B cell (primary cell): ENCODE data around the gene P3R3URF. TPM values are rescaled to one million over a fixed set of nuclear protein-coding genes. Genes with fewer than 3 reads are reported as not detected.

ENCODE experiments used
- ATAC-seq: fragments of 200-7000 bp; cut with Tn5 transposase; one replicate; pipeline ENCODE4 v1.10.0; 2021; ENCODE audit warnings: low read depth, mild to moderate bottlenecking, moderate number of reproducible peaks, moderate library complexity
- CTCF ChIA-PET: fragments of 350-600 bp; sonication (Branson Sonifier 250); formaldehyde crosslinking; loops from one replicate; lab custom pipeline; 2021; ENCODE audit warnings: antibody characterized with exemption, inconsistent platforms; lab: Charles Lee
- POLR2A ChIA-PET: fragments of 350-600 bp; sonication (Branson Sonifier 250); formaldehyde crosslinking; loops from one replicate; lab custom pipeline; 2021; ENCODE audit warnings: antibody characterized with exemption; lab: Charles Lee
- DNase-seq: peaks from one replicate; pipeline ENCODE4 v3.0.0; 2013
- H2AFZ ChIP-seq: 2 replicates; pipeline ENCODE4 v1.6.1; 2012; ENCODE audit warnings: mild to moderate bottlenecking, low read depth, low read length; ENCODE audit not compliant: insufficient read depth, poor library complexity, severe bottlenecking
- H3K27ac ChIP-seq, 2 donors: 1 replicate in 1 of 2; 2 replicates in 1 of 2; pipeline ENCODE4 v1.5.1; 2012 to 2013; ENCODE audit warnings: low read length in 2 of 2, mild to moderate bottlenecking in 2 of 2, moderate library complexity in 1 of 2
- H3K27me3 ChIP-seq, 4 experiments: fragments of 200-600 bp in 1 of 4; sonication (generic) in 1 of 4; replicated peaks in 1 of 4; 1 replicate in 2 of 4; 2 replicates in 2 of 4; pipeline versions ENCODE4 v1.6.1 to v1.7.0; 2013 to 2016; ENCODE audit warnings: low read length in 3 of 4, mild to moderate bottlenecking in 2 of 4, mixed read lengths in 1 of 4, moderate library complexity in 1 of 4; ENCODE audit not compliant: insufficient read depth in 4 of 4, control insufficient read depth in 3 of 4; ENCODE audit errors: control extremely low read depth in 1 of 4
- H3K36me3 ChIP-seq, 2 experiments: replicated peaks in 1 of 2; 1 replicate in 1 of 2; 2 replicates in 1 of 2; pipeline versions ENCODE4 v1.6.1 to v1.7.1; 2013; ENCODE audit warnings: low read length in 1 of 2; ENCODE audit not compliant: insufficient read depth in 2 of 2, control insufficient read depth in 1 of 2; ENCODE audit errors: control extremely low read depth in 1 of 2, extremely low read depth in 1 of 2
- H3K4me1 ChIP-seq, 2 donors: fragments of 200-600 bp in 1 of 2; sonication (generic) in 1 of 2; 1 replicate in 1 of 2; 2 replicates in 1 of 2; pipeline versions ENCODE4 v1.5.1 to v1.6.1; 2013 to 2017; ENCODE audit warnings: low read length in 2 of 2; ENCODE audit not compliant: control insufficient read depth in 2 of 2, insufficient read depth in 2 of 2
- H3K4me2 ChIP-seq: replicated peaks from 2 replicates; pipeline ENCODE3; 2012; ENCODE audit warnings: mild to moderate bottlenecking, low read depth, low read length; ENCODE audit not compliant: poor library complexity, severe bottlenecking
- H3K4me3 ChIP-seq, 5 experiments: fragments of 200-600 bp in 1 of 5; sonication (generic) in 1 of 5; 1 replicate in 3 of 5; 2 replicates in 2 of 5; pipeline versions ENCODE4 v1.5.1 to v1.7.0; 2011 to 2016; ENCODE audit warnings: low read length in 4 of 5, mild to moderate bottlenecking in 4 of 5, low read depth in 2 of 5, control low read depth in 1 of 5, moderate library complexity in 1 of 5; ENCODE audit not compliant: insufficient read depth in 1 of 5; ENCODE audit errors: control extremely low read depth in 1 of 5, extremely low read depth in 1 of 5
- H3K79me2 ChIP-seq: fragments of 200-600 bp; sonication (generic); one replicate; pipeline ENCODE4 v1.6.0; 2016; ENCODE audit warnings: low read length; ENCODE audit not compliant: control insufficient read depth, insufficient read depth
- H3K9ac ChIP-seq: fragments of 200-600 bp; sonication (generic); 2 replicates; pipeline ENCODE4 v1.6.1; 2017; ENCODE audit warnings: mild to moderate bottlenecking, low read length, moderate library complexity
- H3K9me3 ChIP-seq, 3 donors: one replicate each; pipeline versions ENCODE4 v1.6.1 to v1.7.1; 2013; ENCODE audit warnings: low read length in 2 of 3; ENCODE audit not compliant: control insufficient read depth in 2 of 3, insufficient read depth in 1 of 3; ENCODE audit errors: control extremely low read depth in 1 of 3
- H4K20me1 ChIP-seq: 2 replicates; pipeline ENCODE4 v1.6.0; 2012; ENCODE audit warnings: mild to moderate bottlenecking, low read length; ENCODE audit not compliant: insufficient read depth, control insufficient read depth, poor library complexity, severe bottlenecking
- H3K27ac Mint-ChIP-seq: one replicate; pipeline ENCODE4 v1.8.0; 2021; ENCODE audit warnings: mixed read lengths
- H3K27me3 Mint-ChIP-seq: one replicate; pipeline ENCODE4 v1.8.0; 2021; ENCODE audit warnings: mixed read lengths
- H3K4me1 Mint-ChIP-seq: one replicate; pipeline ENCODE4 v1.8.0; 2021; ENCODE audit warnings: mixed read lengths
- H3K4me3 Mint-ChIP-seq: one replicate; pipeline ENCODE4 v1.8.0; 2021; ENCODE audit warnings: mixed read lengths
- H3K9me3 Mint-ChIP-seq: one replicate; pipeline ENCODE4 v1.8.0; 2022; ENCODE audit warnings: mixed read lengths; ENCODE audit not compliant: insufficient read depth
- EZH2 ChIP-seq: IDR thresholded peaks from 2 replicates; pipeline ENCODE4 v1.6.1; 2012; ENCODE audit warnings: borderline replicate concordance, low read depth, mild to moderate bottlenecking, moderate library complexity, low read length; ENCODE audit not compliant: insufficient read depth, poor library complexity, severe bottlenecking
- WGBS: methylation state at CpG from one replicate; pipeline ENCODE4 v1.1.5; 2013; ENCODE audit warnings: missing lambda C conversion rate; ENCODE audit not compliant: insufficient coverage; 5-methylcytosine and 5-hydroxymethylcytosine counted together
- intact Hi-C: fragments of 100-400 bp; cut with micrococcal nuclease; formaldehyde crosslinking; loops from one replicate; pipeline ENCODE4 v1.10.0; 2022
- polyA plus RNA-seq: library from polyadenylated mRNA; depleted of rRNA; stranded (reverse); fragments of >200 nt; gene quantifications from 2 replicates; pipeline ENCODE4 v1.2.3, GENCODE V29; 2012
- total RNA-seq, 2 donors: library from RNA; stranded (reverse); fragments of 120-200 nt in 1 of 2; gene quantifications; 1 replicate in 1 of 2; 2 replicates in 1 of 2; pipeline versions ENCODE4 v1.2.3 to v1.2.4, GENCODE V29; 2013 to 2022
- TF ChIP-seq, protein P1 (sequence below): fragments of 200-600 bp; IDR thresholded peaks from one replicate; pipeline ENCODE4 v1.8.0; 2022; ENCODE audit warnings: antibody characterized with exemption, mild to moderate bottlenecking

The P3R3URF gene
- total and polyA plus RNA-seq, 2 donors (not counting 1 experiment from before 2014, with no cell fraction given) = not detected

DNA sequence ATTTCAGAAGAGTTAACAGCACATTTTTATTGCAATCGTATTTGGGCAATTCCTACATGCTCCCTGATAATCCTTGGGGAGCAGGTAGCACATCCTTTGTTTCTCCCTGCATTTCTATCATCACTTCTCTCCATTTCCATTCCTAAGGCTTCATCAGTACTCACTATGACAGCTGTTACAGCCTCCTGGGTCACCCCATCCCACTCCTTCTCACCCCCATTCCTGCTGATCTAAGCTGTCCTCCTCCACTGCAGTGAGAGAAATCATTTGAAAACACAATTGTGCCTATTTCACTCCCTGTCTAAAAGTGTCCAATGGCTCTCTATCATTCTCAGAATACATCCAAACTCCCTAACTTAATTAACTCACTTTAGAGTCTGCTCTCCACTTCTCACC is 18.4 kb downstream of the P3R3URF start:
- H2AFZ ChIP-seq = no peak overlapping the region
- H3K4me1 ChIP-seq = no peaks in the 10 kb centered on the region
- intact Hi-C loops = no loop called here
- H3K36me3 ChIP-seq = no peaks in the 10 kb centered on the region
- H3K27me3 ChIP-seq = peaks cover 0 to 3% (median 0%) of the 10 kb centered on the region in 4 experiments
- 67% methylated on average over 1 of the region's 1 CpG for WGBS
- peaks cover 4% of the 10 kb centered on the region for H3K27me3 Mint-ChIP-seq
- H3K9ac ChIP-seq = no peak overlapping the region
- H3K4me3 Mint-ChIP-seq = no peak overlapping the region
- DNase-seq (no peak), ATAC-seq (no peak)
- no peak overlapping the region for H3K27ac Mint-ChIP-seq
- CTCF ChIA-PET = interaction anchor here (0.9 to 1.2 kb wide), 2 partner anchors 9 to 24 kb away, joined by 3 to 4 read pairs; no protein-coding TSS in a partner anchor
- no peak for TF ChIP-seq EZH2
- TF ChIP-seq, protein P1, sequence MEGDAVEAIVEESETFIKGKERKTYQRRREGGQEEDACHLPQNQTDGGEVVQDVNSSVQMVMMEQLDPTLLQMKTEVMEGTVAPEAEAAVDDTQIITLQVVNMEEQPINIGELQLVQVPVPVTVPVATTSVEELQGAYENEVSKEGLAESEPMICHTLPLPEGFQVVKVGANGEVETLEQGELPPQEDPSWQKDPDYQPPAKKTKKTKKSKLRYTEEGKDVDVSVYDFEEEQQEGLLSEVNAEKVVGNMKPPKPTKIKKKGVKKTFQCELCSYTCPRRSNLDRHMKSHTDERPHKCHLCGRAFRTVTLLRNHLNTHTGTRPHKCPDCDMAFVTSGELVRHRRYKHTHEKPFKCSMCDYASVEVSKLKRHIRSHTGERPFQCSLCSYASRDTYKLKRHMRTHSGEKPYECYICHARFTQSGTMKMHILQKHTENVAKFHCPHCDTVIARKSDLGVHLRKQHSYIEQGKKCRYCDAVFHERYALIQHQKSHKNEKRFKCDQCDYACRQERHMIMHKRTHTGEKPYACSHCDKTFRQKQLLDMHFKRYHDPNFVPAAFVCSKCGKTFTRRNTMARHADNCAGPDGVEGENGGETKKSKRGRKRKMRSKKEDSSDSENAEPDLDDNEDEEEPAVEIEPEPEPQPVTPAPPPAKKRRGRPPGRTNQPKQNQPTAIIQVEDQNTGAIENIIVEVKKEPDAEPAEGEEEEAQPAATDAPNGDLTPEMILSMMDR = no peak
- H3K27ac ChIP-seq = no peak overlapping the region
- H4K20me1 ChIP-seq = no peaks in the 10 kb centered on the region
- no peaks in the 10 kb centered on the region for H3K9me3 Mint-ChIP-seq
- POLR2A ChIA-PET = no interaction called here
- no peaks in the 10 kb centered on the region for H3K4me1 Mint-ChIP-seq
- no peak overlapping the region for H3K4me3 ChIP-seq
- no peaks in the 10 kb centered on the region for H3K79me2 ChIP-seq
- H3K9me3 ChIP-seq = peaks cover 0 to 3% (median 0%) of the 10 kb centered on the region in 3 donors
- no peak overlapping the region for H3K4me2 ChIP-seq

DNA sequence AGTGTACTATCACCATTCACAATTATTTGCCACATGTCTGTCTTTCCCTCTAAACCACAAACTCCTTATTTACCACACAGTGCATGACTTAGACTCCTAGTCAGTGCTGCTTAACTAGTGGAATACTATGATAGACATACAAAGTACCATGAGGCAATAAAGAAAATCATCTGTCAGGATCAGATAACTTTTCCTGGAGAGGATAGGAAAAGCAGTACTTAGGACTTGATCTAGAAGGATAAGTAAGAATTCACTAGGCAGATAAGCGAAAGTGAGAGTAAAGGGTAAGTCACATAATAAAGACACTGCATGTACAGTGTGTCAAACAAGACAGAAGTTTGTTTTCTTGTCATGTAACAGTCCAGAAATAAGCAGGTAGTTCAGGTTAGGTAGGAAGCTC is 22.6 kb downstream of the P3R3URF start:
- no peaks in the 10 kb centered on the region for H3K79me2 ChIP-seq
- H3K36me3 ChIP-seq = no peaks in the 10 kb centered on the region
- no peaks in the 10 kb centered on the region for H3K27me3 Mint-ChIP-seq
- no peak overlapping the region for H3K27ac Mint-ChIP-seq
- no peak overlapping the region for H3K9ac ChIP-seq
- H4K20me1 ChIP-seq = no peaks in the 10 kb centered on the region
- CTCF ChIA-PET = no interaction called here
- TF ChIP-seq, protein P1 = no peak
- TF ChIP-seq EZH2 = no peak
- peaks cover 0 to 3% (median 0%) of the 10 kb centered on the region in 3 donors for H3K9me3 ChIP-seq
- H2AFZ ChIP-seq = no peak overlapping the region
- no peaks in the 10 kb centered on the region for H3K4me1 ChIP-seq
- H3K27ac ChIP-seq = no peak overlapping the region
- ATAC-seq = no peak
- WGBS = 100% methylated on average over 1 of the region's 1 CpG
- H3K27me3 ChIP-seq = no peaks in the 10 kb centered on the region
- H3K4me1 Mint-ChIP-seq = no peaks in the 10 kb centered on the region
- no peak overlapping the region for H3K4me3 Mint-ChIP-seq
- no peaks in the 10 kb centered on the region for H3K9me3 Mint-ChIP-seq
- no peak overlapping the region for H3K4me3 ChIP-seq
- intact Hi-C loops = no loop called here
- POLR2A ChIA-PET = no interaction called here
- H3K4me2 ChIP-seq = no peak overlapping the region
- no peak for DNase-seq
